NCI-H526 (cell line): ENCODE results near the gene ZNF319.
A peak's percentile ranks its signal among the peaks of the same experiment; 100 is the strongest.
"Not testable (repeated sequence)": the region's sequence is repeated elsewhere in the genome, so short reads cannot be mapped to it uniquely, and the experiment has no call there.

Experiments
- DNase-seq, 2 experiments: peaks; one replicate each; lab custom pipeline; 2025; lab: John Stamatoyannopoulos, UW

The ZNF319 gene

GRCh38 chr16:57997528-57998265 lies 2.8 kb downstream of the ZNF319 start:
- DNase-seq: no peak

GRCh38 chr16:57997176-57997527 lies 3.3 kb downstream of the ZNF319 start:
- DNase-seq: no peak

- DNase-seq: no peak
These were observed 3.9 kb downstream of the ZNF319 start for GRCh38 chr16:57996406-57997175.

DNA sequence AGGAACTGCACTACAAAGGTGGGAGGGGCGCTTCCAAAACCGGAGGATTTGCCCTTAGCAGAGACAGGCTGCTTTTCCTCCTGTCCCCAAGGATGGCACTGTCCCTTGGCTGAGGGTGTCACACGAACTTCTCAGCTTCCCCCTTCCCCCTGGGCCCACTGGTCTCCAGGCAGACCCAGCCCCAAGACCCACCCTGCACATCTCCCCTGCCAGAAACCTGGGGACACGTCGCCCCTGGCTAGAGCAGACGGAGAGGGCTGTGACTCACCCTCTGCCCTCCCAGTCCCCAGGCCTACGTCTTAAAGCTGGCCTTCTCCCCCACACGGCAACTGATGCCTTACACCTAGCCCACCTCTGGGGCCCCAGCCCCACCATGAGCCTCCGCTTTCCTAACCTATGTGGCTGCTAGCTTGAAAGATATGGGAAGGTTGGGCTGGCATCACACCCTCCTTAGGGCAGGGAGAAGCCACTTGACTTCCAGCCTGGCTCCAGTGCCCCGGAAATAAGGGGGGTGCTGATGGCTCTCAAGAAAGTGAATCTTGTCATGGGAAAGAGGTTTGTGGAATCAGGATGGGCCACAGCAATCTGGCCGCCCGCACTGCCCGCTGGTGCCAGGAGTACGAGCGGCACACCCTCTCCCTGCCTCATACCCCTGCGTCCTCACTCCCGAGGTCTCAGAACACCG lies 4.6 kb downstream of the ZNF319 start:
- DNase-seq: no peak

DNA sequence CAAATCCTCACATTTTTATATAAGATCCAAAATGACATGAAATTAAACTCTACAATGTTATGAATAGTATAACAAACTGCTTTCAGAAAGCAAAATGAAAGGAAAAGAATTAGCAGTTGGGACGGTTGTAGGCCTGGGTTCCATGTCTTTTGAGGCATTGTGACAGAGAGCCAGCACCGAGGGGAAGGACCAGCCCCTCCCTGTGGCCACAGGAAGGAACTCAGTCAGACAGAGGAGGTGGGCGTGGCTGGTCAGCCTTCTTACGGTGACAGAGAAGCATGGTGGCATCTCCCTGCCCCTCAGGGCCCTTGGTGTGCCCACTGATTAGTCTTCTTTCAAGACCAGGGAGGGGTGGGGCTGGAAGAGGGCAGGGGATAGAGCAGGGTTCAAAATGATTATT lies 5.7 kb downstream of the ZNF319 start:
- DNase-seq: peak in 1 of 2 experiments; percentile 25

DNA sequence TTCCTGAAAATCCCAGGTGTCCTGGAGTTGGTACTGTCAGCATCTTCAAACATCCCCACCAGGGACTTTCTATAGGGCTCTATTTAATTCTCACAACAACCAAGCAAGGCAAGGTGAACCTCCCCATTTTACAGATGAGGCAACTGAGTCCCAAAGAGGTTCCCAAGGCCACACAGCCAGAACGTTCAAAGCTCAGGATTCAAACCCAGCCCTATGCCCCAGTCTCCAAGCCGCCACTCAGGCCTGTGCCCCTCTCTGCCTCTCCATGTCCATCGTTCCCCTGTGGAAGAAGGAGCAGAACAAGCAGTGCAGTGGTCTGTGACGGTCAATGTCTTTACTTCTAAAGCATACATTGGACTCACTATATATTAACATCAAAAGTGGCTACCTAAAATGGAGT lies 6.1 kb downstream of the ZNF319 start:
- DNase-seq: no peak

GRCh38 chr16:57993897-57994296 lies 6.6 kb downstream of the ZNF319 start:
- DNase-seq: no peak

- no peak for DNase-seq
These were observed 7.0 kb downstream of the ZNF319 start for GRCh38 chr16:57993438-57993837.

DNA sequence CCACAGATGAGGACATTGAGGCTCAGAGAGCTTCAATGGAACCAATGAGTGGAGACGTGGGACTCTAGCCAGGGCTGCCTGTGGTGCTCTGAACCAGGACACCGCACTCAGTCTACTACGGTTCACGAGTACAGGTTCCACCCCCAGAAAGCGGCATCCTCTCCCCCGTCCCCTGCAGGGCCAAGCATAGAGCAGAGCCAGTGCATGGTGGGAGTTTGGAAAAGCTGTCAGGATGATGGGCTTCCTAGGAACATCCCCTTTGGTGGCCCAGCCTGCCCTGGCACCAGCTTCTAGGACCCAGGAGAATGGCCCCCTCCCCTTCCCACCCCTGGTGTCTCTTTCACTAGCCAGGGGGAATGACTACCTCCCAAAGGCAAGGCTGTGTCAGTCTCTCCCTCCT lies 8.4 kb downstream of the ZNF319 start:
- DNase-seq: no peak

DNA sequence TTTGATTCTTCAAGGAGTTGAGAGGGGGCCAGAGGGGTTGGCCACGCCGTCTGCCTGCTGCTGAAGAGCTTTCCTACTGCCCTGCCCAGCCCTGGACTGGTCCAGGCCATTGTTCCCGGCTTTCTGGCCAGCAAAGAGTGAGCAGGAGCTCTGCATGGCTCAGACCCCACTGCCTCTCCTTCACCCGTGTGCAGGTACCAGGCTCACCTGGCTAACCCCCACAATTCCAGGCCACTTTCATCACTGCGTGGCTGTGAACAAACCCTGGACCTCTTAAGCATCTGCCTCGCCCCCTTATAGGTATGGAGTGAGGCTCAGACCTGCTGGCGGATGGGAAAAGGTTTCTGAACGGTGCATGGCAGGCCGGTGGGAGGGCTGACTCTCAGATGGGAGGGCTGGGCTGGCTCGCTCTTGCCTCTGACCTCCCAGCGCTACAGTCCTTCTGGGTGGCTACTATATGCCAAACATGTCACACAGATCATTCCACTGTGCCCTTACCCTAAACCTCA lies 8.9 kb downstream of the ZNF319 start:
- DNase-seq: no peak

DNA sequence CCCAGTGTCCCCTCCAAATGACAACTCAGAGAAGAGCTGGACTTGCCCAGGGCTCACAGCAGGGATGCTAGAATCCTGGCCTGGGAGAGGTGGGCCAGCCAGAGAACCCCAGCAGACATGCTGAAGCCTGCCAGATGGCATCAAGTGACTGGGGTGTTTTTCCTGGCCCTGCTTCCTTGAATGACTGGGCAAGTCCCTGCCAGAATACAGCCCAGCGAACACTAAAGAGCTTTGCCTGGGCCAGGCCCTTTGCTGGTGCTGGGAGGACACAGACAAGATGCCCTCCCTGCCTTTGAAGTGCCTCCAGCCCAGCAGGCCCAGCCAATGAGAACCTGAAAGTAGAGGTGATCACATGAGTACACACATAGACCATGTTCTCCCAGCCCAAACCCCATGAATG lies 11.5 kb downstream of the ZNF319 start:
- no peak for DNase-seq

DNA sequence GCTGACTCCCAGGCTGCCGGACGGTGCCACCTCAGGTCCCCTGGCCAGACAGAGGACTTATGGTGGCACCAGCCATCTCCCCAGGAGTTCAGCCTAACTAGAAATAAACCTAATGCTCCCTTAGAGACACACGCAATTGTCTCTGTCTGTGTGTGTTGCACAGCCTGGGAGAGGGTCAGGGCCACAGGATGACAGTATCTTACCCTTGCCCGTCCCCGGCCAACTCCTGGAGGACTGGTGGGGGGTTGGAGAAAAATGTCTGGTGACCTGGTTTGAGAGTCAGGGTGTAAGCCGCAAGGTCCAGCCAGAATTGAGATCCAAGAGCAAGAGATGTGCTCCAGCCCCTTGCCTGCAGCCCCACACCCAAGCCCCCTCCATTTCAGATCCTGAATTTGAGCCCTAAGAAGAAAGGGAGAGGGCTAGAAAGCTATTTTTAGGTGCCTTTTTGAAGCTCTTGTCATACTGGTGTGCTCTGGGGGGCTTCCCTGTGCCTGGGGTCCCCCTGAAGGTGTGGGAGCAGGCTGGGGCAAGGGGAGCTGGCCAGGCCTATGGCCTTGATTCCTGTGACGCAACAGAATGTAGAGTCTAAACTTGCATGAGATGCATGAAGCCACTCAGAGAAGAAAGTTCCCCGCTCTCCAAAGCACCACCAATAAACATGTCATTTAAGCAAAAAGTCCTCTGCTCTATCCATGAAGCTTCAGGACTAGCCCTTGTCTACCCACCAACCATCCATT lies 12.9 kb downstream of the ZNF319 start:
- DNase-seq: no peak

DNA sequence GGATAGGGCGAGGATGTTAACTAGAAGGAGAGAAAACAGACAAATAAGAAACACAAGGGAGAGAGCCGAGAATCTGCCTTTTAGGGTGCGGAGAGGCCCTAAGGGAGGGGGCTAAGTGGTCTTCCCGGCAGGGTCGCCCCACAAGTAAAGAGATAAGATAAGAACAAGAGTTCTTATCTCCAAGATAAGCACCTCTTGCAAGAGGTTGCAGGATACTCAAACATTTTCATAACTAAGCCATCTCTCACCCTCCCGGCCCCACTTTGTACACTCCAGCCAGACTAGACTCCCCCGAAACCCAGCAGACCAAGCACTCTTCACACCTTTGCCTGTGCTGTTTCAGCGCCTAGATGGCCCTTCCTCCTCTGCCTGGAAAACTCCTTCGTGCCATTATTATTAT lies 14.3 kb downstream of the ZNF319 start:
- no peak for DNase-seq

DNA sequence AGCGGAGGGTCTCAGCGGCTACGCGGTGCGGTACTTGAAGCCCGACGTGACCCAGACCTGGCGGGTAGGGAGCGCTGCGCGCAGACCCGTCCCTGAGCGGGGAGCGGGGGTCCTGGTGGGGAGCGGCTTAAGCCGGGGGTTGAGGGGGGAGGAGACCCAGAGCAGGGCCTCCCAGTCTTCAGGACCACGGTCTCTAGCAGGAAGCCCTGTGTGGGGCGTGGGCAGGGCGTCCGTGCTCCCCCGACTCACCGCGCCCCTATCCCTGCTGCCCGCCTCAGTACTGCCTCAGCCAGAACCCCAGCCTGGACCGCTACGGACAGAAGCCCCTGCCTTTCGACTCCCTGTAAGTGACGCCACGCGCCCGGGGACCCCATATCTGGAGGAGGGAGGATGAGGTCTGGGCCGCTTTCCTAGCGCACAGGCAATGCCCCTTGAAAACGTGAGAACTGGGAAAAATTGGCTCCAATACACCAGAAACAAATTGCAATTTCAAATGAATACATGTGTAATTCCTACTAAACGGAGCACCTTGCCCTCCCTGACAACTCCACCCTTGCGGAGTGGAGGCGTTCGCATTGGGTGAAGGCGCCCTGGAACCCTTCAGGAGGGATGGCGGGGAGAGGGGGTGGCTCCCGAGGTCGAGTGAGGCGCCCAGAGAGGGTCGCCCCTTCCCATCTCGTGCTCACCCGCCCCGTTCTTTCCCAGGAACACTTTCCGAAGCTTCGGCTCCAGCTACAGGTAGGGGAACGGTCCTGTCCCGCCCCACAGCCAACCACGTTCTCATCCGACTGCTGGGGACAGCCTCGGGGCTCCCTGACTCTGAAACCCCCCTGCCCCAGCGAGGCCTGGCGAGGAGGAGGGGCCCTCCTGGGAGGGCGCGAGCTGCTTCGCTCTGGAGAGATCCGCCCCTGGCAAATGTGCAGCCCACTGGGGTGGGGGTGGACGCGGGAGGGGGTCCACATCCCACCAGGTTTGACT lies 15.0 kb downstream of the ZNF319 start:
- peak in 1 of 2 experiments; percentile 17 for DNase-seq

GRCh38 chr16:57984443-57985203 lies 15.8 kb downstream of the ZNF319 start:
- peak; percentile 59 to 88 for DNase-seq

DNA sequence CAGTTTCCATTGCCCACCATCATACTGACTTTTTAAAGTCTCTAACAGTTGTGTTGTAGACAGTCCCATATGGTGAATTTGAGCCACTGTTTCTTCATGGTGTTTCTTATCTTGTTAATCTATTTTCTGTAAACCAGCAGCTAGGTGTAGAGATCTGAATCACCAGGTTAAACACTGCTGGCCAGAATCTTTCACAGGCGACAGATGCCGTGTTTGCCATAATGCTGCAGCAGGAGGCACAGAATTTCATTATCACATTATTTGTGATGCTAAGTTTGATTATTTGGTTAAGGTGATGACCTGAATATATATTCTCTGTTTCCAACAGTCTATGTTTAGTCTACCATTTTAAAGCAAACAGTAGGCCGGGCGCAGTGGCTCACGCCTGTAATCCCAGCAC lies 18.1 kb downstream of the ZNF319 start:
- no peak for DNase-seq

DNA sequence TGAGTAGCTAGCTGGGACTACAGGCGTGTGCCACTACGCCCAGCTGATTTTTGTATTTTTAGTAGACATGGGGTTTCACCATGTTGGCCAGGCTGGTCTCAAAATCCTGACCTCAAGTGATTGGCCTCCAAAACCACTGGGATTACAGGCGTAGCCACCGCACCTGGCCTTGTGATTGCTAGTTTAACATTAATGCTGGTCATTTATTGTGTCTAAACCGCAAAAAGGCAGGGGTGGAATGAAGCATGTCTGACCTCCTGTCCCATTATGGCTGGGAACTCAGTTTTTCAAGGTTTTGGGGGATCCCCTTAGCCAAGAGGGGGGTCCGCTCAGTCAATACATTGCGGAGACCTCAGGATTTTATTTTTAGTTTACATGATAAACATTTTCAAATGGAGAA lies 18.8 kb downstream of the ZNF319 start:
- DNase-seq: no peak

- no peak for DNase-seq
These were observed 21.4 kb downstream of the ZNF319 start for GRCh38 chr16:57979006-57979585.

GRCh38 chr16:57978070-57978465 lies 22.4 kb downstream of the ZNF319 start:
- DNase-seq: not testable (repeated sequence)
